GM19395 (cell line): Measurements from ENCODE around the gene MAGEL2.

ENCODE experiments used
- ATAC-seq: cut with Tn5 transposase; IDR thresholded peaks from one replicate; pipeline ENCODE4 v1.9.1; 2021; ENCODE audit warnings: mild to moderate bottlenecking, moderate library complexity; ENCODE audit not compliant: unreplicated experiment

The MAGEL2 gene

DNA sequence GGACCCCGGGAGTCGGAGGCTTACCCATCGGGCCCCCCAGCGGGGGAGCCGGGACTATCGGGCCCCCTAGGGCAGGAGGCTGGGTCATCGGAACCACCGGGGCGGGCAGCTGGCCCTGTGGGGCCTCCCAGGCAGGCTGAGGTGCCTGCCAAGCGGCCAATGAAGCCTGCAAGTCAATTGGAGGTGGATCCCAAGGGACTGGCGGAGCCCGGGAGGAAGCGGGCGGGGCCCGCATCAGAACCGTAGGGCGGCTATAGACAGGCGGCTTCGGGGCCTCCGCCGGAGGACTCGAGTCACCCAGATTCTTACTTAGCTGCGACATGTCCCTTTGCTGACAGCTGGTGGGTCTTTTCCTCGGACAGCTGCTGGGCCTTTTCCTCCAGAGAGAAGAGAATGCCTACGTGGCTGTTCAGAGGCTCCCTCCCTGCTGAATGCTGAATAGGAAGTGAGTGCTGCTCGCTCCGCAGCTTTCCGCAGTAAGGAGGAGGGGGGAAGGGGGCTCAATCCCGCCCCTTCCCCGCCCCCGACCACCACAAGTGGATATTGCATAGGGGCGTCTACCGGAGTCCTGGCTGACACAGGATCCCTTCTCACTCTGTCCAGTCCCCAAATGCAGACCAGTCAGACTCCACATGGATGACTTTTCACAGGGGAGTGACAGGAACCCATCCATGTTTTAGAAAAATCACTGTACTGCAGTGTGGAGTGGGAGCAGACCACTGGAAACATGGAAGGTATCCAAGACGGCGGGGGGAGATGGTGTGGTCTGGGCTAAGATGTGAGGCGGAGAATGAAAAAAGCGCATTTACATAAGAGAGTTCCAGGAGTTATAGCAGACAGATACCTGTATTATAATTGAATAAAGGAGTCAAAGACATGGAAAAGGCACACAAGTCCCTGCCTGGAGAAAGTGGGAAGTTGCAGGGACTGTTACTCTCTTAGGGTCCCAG, at the start of gene MAGEL2:
TSS of gene MAGEL2 (minus strand) at position 447 of the 950 bp plus-strand sequence. CDS start at position 322, 125 bp downstream.
- ATAC-seq: no peak

DNA sequence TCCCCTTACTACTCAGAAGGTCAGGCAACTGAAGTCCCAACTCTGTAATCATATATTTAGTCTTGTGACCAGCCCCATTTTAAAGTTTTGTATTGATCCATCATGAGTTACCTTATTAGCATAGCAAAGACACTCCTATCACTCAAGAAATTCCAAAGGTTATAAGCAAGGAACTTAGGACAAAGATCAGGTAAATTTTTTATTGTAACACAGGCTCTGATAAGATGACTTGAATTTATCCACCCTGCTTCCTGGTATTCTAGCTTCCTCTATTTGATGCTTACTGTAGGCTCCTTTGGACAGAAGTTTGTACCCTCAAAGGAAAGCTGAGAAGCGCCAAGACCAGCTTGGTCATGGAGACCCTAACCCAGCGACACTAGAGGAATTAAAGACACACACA, 47.6 kb upstream of the MAGEL2 start:
- no peak for ATAC-seq

DNA sequence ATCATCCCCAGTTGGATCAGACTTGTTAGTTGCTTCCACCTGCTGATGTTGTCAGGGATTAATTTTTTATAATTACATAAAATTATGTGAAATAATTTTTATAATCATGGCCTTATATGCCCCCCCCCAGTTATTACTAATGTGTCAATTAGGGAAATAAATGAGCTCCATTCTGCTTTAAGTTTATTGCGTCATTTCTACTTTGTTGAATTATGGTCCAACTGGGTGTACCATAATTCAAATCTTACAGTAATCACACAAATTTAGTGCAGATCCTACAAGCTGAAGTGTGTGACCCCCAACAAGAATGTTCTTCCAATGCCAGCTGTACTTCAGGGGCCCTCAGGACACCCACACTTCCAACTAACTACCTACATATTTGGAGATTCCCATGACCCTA, 46.9 kb upstream of the MAGEL2 start:
- no peak for ATAC-seq

DNA sequence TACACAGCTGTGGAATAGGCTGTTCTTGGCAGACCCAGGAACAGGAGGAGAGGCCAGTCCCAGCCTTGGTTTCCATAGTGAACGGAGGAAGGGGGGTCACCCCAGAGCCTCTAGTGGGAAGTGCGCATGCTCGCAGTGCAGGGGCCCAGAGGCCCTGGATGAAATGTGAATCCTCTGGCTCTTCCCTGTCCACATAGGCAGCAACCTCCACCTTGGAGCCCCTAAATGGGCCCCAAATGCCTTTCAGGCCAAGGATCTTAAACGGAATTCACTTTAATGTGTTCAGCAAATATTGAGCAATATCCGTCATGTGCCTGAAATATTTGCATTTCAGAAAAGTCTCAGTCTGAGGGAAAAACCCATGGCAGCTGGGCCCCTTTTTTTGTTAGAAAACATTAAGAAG, 42.8 kb upstream of the MAGEL2 start:
- ATAC-seq: no peak

DNA sequence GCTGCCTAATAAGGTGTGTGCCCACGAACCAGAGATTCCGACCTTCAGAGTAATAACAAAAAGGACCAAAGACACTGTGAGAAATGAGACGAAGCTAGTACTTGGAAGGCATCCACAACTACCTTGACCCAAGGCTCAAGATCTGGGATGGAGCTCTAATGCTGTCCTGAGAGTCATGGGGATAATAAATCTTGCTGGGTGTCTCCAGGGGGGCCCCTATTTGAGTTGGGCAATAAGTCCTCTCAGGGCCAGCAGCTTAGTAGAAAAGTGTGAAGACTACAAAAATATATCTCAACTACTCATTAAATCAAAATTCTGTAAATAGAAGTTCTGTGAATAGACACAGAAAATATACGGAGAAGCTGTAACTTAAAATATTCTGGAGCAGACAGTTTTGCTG, 42.3 kb upstream of the MAGEL2 start:
- no peak for ATAC-seq

DNA sequence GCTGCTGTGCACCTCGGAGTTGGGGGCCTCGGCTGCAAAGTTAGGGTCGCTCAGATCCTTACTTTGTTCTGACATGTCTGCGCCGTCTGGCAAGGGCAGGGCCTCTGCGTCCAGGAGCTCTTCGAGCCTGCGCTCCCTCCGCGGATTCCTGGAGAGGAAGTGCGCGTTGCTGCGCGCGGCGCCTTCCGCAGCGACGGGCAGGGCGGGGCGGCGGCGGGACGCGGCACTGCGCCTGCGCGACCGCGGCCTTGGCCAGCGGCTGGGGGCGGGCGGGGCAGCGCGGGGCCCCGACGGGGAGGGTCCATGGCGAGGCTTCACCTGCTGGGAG, 39.4 kb upstream of the MAGEL2 start, which contains the start of gene NDN:
TSS of gene NDN (minus strand) at position 163 of the 328 bp plus-strand sequence. CDS start at position 75, 88 bp downstream.
- no peak for ATAC-seq

DNA sequence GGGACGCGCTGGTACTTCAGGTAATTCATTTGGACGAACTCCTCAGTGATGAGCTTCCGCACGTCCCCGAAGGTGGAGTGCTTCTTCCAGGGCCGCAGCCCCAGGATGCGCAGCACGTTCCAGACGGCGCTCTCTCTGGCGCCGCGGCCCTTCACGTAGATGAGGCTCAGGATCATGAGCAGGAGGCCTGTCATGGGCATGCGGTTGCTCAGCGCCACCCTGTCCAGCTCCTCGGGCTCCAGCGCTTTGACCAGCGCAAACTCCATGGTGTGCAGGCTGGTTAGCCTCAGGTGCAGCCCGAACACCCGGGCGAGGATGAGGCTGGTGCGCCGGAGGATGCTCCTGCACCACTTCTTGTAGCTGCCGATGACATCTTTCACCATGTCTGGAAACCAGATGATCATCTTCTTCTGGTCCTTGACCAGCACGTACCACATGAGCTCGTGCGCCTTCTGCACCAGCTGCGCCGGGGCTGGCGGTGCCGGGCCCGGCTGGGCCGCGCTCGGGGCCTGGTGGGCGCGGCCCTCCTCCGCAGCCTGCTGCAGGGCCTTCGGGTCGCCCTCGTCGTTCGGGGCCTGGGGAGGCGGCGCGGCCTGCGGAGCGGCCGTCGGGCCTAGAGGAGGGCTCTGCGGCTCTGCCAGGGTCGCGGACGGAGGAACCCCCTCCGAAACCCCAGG, 38.9 kb upstream of the MAGEL2 start:
- ATAC-seq: no peak

DNA sequence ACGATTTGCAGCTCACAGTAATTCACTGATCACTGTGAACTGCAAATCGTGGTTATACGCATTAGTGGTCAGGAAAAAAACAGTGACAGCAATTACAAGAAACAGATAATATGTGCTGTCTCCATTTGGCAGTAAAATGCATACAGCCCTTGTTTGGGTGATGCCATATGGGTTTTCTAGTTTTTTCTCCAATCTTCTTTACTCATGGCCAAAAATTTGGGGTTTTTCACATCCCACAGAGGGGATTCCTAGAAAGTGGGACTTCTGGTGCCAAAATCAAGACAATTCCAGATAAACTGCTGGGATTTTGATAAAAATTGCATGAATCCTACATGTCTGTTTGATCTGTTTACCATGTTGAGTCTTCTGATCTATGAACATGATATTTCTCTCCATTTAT, 23.8 kb upstream of the MAGEL2 start:
- no peak for ATAC-seq

DNA sequence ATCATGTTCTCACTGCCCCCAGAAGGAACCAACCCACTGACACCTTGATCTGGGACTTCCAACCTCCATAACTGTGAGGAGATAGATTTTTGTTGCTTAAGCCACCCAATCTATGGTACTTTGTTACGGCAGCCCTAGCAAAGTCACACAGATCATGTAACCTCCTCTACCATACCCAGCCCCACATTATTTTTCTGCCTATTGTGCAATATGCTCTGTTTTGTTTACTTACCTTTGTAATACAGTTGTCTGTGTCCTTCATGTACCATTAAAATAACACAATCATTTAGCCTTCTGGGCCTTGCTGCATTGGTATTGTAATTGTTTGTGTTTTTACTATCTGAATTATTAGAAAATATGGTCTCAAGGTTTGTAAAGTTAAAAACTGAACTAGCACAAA, 23.3 kb upstream of the MAGEL2 start:
- no peak for ATAC-seq

DNA sequence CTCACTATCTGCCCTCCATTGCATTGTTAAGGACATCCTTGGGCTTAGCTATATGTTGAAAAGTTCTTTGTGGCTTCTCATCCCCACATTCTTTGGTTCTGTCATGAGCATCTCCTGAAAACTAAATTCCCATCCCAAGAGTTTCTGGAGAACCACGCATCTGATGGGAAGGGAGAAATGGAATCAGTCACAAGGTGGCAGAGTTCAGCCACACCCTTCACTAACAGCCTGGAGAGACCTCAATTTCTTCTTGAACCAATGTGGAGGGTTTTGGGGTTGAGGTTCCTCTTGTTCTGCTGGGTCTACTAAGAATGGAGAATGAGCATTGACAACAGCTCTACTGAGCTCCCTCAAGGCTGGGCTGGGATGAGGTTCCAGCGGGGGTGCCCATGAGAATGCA, 15.6 kb upstream of the MAGEL2 start:
- ATAC-seq: no peak

DNA sequence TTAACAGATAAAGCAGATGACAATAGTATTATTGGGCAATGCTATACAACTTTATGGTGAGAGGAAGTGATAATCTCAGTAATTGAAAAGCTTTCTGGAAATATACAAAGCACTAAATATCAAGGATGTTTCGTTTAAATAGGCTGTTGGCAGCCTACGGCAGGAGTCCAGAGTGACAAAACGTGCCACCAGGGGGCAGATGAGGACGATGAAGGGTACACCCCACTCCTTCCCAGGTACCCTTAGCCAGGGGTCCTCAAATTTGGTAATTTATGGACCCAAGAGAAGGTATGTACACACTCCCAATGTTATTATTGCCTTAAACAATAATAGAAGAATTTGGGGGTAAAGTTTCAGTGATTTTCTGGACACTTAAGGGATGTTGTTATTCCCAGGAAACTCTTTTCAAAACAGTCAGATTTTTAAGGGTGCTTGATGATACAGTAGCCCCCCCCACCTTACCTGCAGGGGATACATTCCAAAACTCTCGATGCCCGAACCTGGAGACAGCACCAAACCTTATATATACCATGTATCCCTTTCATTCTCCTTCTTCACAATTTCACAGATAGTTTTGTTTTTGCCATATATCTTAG, 1.4 kb upstream of the MAGEL2 start:
- ATAC-seq: no peak

DNA sequence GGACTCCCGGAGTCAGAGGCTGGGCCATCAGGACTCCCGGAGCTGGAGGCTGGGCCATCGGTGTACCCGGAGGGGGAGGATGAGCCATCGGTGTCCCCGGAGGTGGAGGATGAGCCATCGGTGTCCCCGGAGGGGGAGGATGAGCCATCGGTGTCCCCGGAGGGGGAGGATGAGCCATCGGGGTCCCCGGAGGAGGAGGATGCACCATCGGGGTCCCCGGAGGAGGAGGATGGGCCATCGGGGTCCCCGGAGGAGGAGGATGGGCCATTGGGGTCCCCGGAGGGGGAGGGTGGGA, 719 bp downstream of the MAGEL2 start:
- ATAC-seq: no peak

DNA sequence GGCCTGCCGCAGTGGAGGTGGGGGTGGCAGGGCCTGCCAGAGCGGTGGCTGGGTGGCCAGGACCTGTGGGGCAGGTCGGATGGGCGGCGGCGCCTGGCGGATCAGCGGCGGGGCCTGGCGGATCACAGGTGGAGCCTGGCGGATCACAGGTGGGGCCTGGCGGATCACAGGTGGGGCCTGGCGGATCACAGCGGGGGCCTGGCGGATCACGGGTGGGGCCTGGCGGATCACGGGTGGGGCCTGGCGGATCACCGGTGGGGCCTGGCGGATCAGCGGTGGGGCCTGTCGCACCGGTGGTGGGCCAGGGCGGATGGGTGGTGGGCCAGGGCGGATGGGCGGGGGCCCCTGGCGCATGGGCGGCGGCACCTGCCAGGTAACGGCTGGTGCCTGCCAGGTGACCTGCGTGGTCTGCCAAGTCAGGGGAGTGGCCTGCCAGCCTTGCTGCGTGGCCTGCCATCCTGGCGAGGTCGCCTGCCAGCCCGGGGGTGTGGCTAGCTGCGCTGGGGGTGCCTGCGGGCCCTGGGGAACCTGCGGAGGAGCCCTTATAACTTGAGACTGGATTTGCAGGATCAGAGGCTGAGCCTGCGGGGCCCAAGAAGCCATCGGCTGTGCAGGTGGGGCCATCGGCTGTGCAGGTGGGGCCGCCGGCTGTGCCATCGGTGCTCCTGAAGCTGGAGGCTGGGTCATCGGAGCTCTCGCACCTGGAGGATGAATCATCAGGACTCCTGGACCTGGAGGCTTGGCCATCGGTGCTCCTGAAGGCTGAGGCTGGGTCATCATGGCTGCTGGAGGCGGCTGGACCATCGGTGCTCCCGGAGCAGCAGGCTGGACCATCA, 1.3 kb downstream of the MAGEL2 start:
- no peak for ATAC-seq

DNA sequence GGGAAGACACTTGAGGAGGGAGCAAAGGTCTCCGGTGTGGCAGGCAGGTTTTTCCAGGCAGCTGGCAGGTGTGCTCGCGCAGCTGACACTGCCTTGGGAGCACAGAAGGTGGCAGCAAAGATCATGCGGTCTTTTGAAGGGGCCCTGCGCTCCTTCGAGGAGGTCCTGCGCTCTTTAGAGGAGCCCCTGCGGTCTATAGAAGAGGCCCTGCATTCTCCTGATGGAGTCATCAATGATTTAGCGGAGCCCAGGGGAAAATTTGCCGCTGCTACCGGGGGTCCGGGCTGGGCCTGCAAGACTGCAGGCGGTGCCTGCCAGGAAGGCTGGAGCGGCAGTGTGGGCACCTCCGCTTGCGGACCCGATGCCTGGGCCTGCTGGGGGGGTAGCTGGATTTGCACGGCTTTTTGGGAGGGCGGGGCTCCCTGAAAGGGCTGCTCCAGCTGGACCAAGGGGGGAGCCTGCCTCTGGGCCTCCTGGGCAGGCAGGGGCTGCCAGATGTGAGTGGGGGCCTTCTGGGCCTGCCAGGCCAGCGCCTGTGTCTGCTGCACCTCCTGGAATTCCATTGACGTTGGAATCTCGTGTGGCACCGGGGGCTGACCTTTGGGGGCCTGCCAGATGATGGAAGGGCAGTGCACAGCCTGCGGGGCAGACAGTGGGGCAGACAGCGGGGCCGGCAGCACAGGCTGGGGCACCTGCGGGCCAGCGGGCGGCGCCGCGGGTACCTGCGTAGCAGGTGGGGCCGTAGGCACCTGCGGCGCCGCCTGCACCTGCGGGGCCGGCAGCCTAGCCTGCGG, 2.1 kb downstream of the MAGEL2 start:
- no peak for ATAC-seq

DNA sequence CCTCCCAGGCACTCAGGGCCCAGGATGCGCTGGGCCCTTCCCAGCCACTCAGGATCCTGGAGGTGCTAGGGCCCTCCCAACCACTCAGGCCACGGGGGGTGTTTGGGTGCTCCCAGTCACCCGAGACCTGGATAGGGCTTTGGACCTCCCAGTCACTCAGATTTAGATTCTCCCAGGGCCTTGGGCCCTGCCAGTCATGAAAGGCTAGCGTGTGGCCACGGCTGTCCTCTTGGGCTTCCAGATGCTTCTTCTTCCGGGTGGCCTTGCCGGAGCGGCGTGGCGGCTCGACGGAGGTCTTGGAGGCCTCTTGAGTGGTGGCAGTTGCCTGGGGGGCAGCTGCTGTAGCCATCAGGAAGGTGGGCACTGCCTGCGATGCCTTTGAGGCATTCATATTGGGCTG, 2.8 kb downstream of the MAGEL2 start:
- ATAC-seq: no peak

DNA sequence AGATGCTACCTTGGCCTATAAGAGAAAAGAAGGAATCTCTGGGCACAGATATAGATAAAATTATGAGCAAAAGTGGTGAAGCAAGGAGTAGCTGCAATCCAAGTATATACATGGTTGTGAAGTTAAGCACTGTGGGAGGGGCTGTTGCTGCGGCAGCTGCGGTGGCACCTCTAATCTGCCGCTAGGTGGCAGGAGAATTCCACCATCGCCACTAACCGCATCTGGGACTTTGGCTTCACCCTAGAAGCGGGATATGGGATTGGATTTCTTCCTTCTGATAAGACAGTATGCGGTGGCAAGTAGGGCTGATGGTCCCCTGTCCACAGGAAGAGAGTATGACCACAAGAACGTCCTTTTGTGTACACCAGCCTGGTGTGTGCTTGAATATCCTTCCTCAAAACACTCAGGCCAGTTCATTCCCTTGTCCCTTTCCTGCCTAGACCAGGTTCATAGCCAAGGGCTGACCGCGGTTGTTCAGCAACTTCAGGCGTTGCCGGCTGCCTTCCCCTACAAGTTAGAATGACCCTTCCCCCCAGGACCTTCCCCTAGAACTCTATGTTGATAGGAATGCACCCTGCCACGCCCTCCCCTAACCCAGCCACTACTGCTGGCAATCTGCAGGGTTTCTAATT, 5.1 kb downstream of the MAGEL2 start:
- ATAC-seq: no peak

DNA sequence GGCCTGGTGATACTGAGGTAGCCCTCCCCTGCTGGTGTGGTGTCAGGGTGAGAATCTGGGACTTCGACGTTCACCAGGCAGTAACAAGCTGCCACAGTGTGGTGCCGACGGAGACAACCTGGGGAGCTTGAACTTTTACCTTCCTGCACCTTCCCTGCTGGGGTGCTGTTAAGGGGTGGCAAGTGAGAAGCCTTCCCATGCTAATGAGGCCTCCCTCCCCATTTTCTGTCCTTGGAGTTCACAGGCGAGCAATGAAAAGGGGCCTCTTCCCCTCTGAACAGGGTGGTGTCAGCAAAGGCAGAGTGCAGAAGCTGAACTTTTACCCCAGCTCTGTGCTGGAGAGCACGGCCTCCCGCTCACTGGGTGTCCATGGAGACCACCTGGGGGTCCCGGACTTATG, 13.5 kb downstream of the MAGEL2 start:
- no peak for ATAC-seq

DNA sequence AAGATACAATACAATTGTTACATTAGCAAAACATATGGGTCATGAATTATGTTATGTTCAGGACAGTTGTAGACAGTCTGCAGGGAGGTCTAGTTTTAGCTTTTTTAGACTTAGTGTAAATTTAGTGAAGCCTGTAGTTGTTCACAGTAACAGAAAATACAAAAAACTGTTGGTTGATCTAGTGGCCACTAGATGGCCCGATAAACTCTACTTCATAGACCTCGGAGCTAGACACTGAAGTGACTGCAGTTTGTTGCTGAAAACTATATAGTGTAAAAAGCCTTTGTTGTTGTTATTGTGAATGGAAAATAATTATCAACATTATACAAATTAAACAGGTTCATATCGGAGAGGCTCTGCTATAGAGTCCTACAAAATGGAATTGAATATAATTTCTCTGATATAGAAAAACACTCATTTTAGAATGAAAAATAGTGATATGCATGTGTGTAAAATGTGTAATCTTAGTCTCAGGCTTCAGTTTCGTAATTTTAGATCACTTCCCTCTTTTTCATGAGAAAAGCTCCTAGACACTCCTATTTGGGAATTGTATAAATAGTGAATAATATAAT, 18.3 kb downstream of the MAGEL2 start:
- no peak for ATAC-seq

DNA sequence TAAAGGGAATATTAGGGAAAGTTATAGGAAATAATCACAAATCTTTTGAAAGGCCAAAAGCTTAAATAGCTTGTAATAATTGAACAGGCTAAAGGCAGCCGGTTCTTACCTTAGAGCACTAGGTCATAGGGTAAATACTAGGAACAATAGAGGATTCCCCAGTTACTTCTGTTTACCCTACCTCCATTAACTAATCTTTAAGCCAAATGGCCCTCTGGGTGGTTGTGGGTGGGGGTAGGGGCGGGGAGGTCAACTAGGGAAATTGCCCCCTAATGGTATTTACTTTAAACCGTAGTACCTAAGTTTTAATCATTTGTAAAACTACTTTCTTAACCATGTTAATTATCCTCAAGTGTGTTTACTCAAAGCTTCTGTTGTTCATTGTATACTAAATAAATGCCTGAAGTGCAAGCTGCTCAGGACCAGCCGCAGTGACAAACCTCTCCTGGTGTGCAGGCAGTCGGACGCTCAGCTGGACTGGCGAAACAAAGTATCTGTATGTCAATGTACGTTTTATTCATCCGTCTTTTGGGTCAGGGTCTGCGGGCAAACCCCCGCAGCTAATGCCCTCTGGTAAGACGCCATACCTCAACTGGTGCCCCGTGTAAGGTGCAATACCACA, 18.9 kb downstream of the MAGEL2 start:
- no peak for ATAC-seq
